Measurements from ENCODE around the gene PRTFDC1.

Gene PRTFDC1

DNA sequence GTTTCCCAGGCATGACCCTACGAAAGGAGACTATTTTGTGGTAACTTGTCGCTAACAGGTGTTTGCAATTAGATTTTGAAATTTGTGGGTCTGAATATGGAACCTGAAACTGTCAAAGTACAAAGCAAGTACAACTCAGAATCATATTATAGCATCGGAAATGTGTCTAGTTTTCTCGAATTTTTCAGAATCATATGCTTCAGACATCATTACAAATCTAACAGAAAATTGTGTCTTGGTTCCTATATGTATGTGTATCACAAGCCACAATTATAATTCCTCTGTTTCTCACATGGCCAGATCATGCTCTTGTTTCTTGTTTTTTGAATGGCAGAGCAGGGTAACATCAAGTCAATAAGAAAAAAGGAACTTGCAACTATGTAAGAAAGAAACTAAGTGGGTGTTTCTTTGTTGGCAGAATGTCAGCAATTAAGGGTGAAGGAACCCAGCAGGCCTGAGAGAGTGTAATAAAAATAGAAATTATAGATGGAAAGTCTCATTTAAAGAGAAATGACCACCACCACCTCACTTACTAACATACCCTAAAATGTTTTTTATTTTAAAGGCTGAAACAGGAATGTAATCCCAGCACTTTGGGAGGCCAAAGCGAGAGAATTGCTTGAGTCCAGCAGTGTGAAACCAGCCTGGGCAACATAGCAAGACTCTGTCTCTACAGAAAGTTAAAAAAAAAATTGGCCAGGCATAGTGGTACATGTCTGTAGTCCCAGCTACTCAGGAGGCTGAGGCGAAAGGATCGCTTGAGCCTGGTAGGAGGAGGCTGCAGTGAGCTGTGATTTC is 51.3 kb downstream of the PRTFDC1 start:
- no peak for TF ChIP-seq CTCF (IDR thresholded peaks at IDR 0.05; ENCODE audit: low read depth, low read length)
- no peak overlapping the region for H3K4me3 ChIP-seq (ENCODE audit: low read depth, low read length)

DNA sequence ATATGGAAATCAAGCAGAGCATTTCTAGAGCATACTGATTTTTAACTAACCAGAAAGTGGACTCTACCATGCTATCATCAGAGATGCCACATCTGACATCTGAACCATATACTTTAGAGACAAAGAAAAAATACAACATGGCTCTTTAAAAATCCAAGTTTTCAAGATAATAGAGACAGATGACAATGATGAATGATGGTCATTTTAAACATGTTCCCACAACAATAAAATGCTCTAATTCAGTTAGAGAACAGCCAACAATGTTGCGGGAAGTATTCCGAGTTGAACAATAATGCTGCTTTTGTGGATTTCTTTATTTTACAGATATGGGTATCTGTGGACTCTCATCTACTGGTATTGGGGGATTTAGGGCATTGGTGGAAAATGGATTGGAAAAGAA is 52.8 kb downstream of the PRTFDC1 start:
- no peak for TF ChIP-seq CTCF (IDR thresholded peaks at IDR 0.05; ENCODE audit: low read depth, low read length)

DNA sequence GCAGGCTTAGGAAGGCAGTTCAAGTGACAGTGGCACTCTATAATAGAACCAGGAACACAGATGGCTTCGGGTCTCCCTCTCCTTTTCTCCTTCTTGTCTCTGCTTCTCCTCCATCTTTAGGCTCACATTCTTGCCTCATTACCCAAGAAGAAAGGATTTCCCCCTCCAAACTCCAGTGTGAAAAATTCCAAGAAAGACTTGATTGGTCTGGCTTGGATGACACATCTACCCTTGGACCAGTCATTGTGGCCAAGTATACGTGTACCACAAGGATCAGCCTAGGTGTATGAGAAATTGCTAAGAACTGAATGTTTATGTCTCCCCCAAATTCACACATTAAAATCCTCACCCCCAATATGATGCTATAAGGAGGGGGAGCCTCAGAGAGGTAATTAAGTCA is 53.9 kb downstream of the PRTFDC1 start:
- H3K4me3 ChIP-seq (ENCODE audit: low read depth, low read length): no peak overlapping the region
- TF ChIP-seq CTCF (IDR thresholded peaks at IDR 0.05; ENCODE audit: low read depth, low read length): no peak

More for the DNA sequence above, 52.8 kb downstream of the PRTFDC1 start:
- H3K4me3 ChIP-seq (ENCODE audit: low read depth, low read length): no peak overlapping the region

- no peak for TF ChIP-seq CTCF (IDR thresholded peaks at IDR 0.05; ENCODE audit: low read depth, low read length)
- H3K4me3 ChIP-seq (ENCODE audit: low read depth, low read length): no peak overlapping the region
These were observed 55.0 kb downstream of the PRTFDC1 start for GRCh38 chr10:24897326-24897926.

- H3K4me3 ChIP-seq (ENCODE audit: low read depth, low read length): no peak overlapping the region
- no peak for TF ChIP-seq CTCF (IDR thresholded peaks at IDR 0.05; ENCODE audit: low read depth, low read length)
These were observed 57.7 kb downstream of the PRTFDC1 start for GRCh38 chr10:24894728-24895127.

DNA sequence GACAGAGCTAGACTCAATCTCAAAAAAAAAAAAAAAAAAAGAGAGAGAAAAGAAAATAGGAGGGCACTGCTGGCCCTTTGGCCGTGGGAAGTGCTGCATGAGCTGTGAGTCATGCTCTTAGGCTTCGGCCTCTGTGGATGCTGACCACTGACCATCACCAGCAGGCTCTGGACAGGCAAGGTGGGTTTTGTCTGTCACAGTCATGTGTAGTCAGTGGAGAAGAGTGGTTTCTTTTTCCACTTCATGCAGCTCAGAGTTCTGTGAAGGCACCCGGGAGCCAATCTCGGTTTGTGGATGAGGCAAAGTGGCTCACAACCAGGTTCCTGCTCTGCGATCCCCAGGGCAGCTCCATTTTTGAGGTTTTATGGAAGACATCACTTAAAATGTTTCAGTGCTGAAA is 58.1 kb downstream of the PRTFDC1 start:
- no peak for TF ChIP-seq CTCF (IDR thresholded peaks at IDR 0.05; ENCODE audit: low read depth, low read length)
- no peak overlapping the region for H3K4me3 ChIP-seq (ENCODE audit: low read depth, low read length)

GRCh38 chr10:24893127-24893526 is 59.3 kb downstream of the PRTFDC1 start:
- TF ChIP-seq CTCF (IDR thresholded peaks at IDR 0.05; ENCODE audit: low read depth, low read length): no peak
- no peak overlapping the region for H3K4me3 ChIP-seq (ENCODE audit: low read depth, low read length)

Data from WI38 (cell line).